Measurements from ENCODE around the gene AFF2.

AFF2 gene

GRCh38 chrX:149006235-149006634, 505.8 kb downstream of the AFF2 start:
- DNase-seq (ENCODE audit: low read depth in 2 of 2) = no peak

- no peak for DNase-seq (ENCODE audit: low read depth in 2 of 2)
Measured at GRCh38 chrX:149007423-149007822, 507.0 kb downstream of the AFF2 start.

GRCh38 chrX:149010013-149010852, 509.8 kb downstream of the AFF2 start:
- no peak for DNase-seq (ENCODE audit: low read depth in 2 of 2)

- no peak for DNase-seq (ENCODE audit: low read depth in 2 of 2)
Measured at GRCh38 chrX:149010853-149011224, 510.4 kb downstream of the AFF2 start.

- no peak for DNase-seq (ENCODE audit: low read depth in 2 of 2)
Measured at GRCh38 chrX:149013081-149013480, 512.7 kb downstream of the AFF2 start.

- DNase-seq (ENCODE audit: low read depth in 2 of 2) = no peak
Measured at GRCh38 chrX:149021159-149021558, 520.7 kb downstream of the AFF2 start.

- DNase-seq (ENCODE audit: low read depth in 2 of 2) = no peak
Measured at GRCh38 chrX:149022485-149022884, 522.1 kb downstream of the AFF2 start.

GRCh38 chrX:149032449-149032848, 532.0 kb downstream of the AFF2 start:
- no peak for DNase-seq (ENCODE audit: low read depth in 2 of 2)

- no peak for DNase-seq (ENCODE audit: low read depth in 2 of 2)
Measured at GRCh38 chrX:149036086-149036485, 535.7 kb downstream of the AFF2 start.

GRCh38 chrX:149037281-149037870, 537.0 kb downstream of the AFF2 start:
- DNase-seq (ENCODE audit: low read depth in 2 of 2) = no peak

- DNase-seq (ENCODE audit: low read depth in 2 of 2) = no peak
Measured at GRCh38 chrX:149039057-149039456, 538.6 kb downstream of the AFF2 start.

GRCh38 chrX:149040873-149041535, 540.6 kb downstream of the AFF2 start:
- no peak for DNase-seq (ENCODE audit: low read depth in 2 of 2)

- DNase-seq (ENCODE audit: low read depth in 2 of 2) = no peak
Measured at GRCh38 chrX:149043401-149043800, 543.0 kb downstream of the AFF2 start.

- DNase-seq (ENCODE audit: low read depth in 2 of 2) = no peak
Measured at GRCh38 chrX:149044471-149044870, 544.1 kb downstream of the AFF2 start.

GRCh38 chrX:149045645-149046210, 545.3 kb downstream of the AFF2 start:
- DNase-seq (ENCODE audit: low read depth in 2 of 2) = no peak

Measured in stimulated activated CD8-positive, alpha-beta memory T cell treated with anti-CD3 and anti-CD28 coated beads, Interleukin-2, amount 100 ng/mL, for 1 hour (primary cell).